Neural cell (in vitro differentiated cells): Measurements from ENCODE around the gene PDE8B.

ENCODE experiments used
- CTCF ChIP-seq: fragments of 450-650 bp; IDR thresholded peaks from 2 replicates; pipeline ENCODE4 v1.5.1; 2014; ENCODE audit warnings: antibody characterized with exemption, mild to moderate bottlenecking, moderate library complexity; ENCODE audit not compliant: poor library complexity, severe bottlenecking
- EP300 ChIP-seq: fragments of 450-650 bp; conservative IDR thresholded peaks from 2 replicates; pipeline ENCODE4 v1.6.1; 2014; ENCODE audit warnings: antibody characterized with exemption, mild to moderate bottlenecking, moderate library complexity; ENCODE audit not compliant: poor library complexity, severe bottlenecking
- MXI1 ChIP-seq: fragments of 450-650 bp; conservative IDR thresholded peaks from 2 replicates; pipeline ENCODE4 v1.6.1; 2014; ENCODE audit warnings: antibody characterized with exemption, mild to moderate bottlenecking; ENCODE audit not compliant: poor library complexity, severe bottlenecking
- POLR2AphosphoS5 ChIP-seq: IDR thresholded peaks from 2 replicates; pipeline ENCODE4 v1.6.1; 2012
- SMC3 ChIP-seq: fragments of 450-650 bp; conservative IDR thresholded peaks from 2 replicates; pipeline ENCODE4 v1.6.1; 2014; ENCODE audit warnings: antibody characterized with exemption, mild to moderate bottlenecking, moderate library complexity; ENCODE audit not compliant: poor library complexity
- TAF1 ChIP-seq: IDR thresholded peaks from 2 replicates; pipeline ENCODE4 v1.6.1; 2012; ENCODE audit warnings: low read depth

GRCh38 chr5:77298146-77298545, 87.7 kb downstream of the PDE8B start:
- TF ChIP-seq POLR2AphosphoS5 (no peak), CTCF (no peak), TAF1 (no peak), EP300 (no peak), MXI1 (no peak), SMC3 (no peak)
